T-helper 2 cell treated with Interferon-gamma antibody and Interleukin-4, amounts not matched to agents 5 μg/mL and 100 μg/mL, for 36 hours (primary cell): ENCODE results near the gene FABP6.
"Not testable (repeated sequence)": the region's sequence is repeated elsewhere in the genome, so short reads cannot be mapped to it uniquely, and the experiment has no call there.

Experiments
- DNase-seq: peaks from one replicate; pipeline ENCODE4 v3.0.0; 2021; ENCODE audit warnings: low spot score
- H3K27ac Mint-ChIP-seq: one replicate; pipeline ENCODE4 v1.8.0; 2021; ENCODE audit warnings: mild to moderate bottlenecking, mixed read lengths
- H3K27me3 Mint-ChIP-seq: one replicate; pipeline ENCODE4 v1.8.0; 2021; ENCODE audit warnings: low read depth, mixed read lengths
- H3K36me3 Mint-ChIP-seq: one replicate; pipeline ENCODE4 v1.8.0; 2021; ENCODE audit warnings: low read depth, mixed read lengths
- H3K4me1 Mint-ChIP-seq: one replicate; pipeline ENCODE4 v1.8.0; 2021; ENCODE audit warnings: low read depth, mixed read lengths
- H3K4me3 Mint-ChIP-seq: one replicate; pipeline ENCODE4 v1.8.0; 2022; ENCODE audit warnings: mild to moderate bottlenecking, moderate library complexity, mixed read lengths
- H3K9me3 Mint-ChIP-seq: one replicate; pipeline ENCODE4 v1.8.0; 2021; ENCODE audit warnings: mixed read lengths

The FABP6 gene

DNA sequence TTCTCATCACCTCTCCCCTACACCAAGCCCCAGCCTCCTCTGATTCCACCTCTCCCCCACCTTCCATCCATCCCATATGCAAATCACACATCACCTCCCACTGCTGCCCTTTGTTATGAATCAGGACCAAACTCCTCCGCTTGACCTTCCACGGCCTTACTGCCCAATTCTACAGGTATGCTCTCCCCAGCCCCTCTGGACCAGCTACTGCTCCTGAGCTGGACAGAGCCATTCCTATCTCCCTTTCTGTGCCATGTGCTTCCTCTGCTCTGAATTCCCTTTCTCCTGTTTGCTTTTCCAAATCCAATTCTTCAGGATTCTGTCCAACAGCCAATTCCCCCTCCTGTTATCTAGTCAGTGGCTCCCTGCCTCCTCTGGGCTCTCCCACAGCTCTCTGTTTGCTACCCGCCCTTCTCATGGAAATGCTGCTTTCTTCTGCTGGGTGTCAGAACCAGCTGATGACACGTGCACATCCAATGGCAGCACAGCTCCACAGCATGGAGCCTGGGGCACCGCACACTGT lies 8.3 kb downstream of the FABP6 start:
- H3K27me3 Mint-ChIP-seq, result no peaks in the 10 kb centered on the region
- no peak for DNase-seq
- H3K4me1 Mint-ChIP-seq, result no peaks in the 10 kb centered on the region
- no peaks in the 10 kb centered on the region for H3K36me3 Mint-ChIP-seq
- H3K4me3 Mint-ChIP-seq, result no peak overlapping the region
- H3K27ac Mint-ChIP-seq, result no peak overlapping the region
- H3K9me3 Mint-ChIP-seq, result no peaks in the 10 kb centered on the region

DNA sequence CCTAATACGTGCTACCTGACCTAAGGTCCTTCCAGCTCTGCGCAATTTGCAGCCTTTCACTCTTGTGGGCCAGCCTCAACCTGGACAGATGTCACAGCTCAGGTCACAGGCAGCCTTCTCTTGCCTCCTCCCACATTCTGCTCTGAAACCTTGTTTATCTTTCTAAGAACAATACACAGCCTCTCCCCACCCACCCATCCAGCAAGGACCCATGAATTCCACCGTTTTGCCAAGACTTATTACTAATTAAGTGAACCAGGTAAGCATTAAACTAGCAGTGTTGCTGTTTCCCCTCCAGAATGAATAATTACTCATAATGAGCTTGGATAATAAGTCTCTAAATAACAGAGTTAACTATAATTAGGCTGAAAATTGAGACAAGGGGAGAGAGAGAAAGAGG lies 11.0 kb downstream of the FABP6 start:
- Mint-ChIP-seq H3K27me3 (no peaks in the 10 kb centered on the region), H3K36me3 (no peaks in the 10 kb centered on the region), H3K4me3 (no peak overlapping the region), H3K9me3 (no peaks in the 10 kb centered on the region), H3K27ac (no peak overlapping the region), H3K4me1 (no peaks in the 10 kb centered on the region)
- no peak for DNase-seq

DNA sequence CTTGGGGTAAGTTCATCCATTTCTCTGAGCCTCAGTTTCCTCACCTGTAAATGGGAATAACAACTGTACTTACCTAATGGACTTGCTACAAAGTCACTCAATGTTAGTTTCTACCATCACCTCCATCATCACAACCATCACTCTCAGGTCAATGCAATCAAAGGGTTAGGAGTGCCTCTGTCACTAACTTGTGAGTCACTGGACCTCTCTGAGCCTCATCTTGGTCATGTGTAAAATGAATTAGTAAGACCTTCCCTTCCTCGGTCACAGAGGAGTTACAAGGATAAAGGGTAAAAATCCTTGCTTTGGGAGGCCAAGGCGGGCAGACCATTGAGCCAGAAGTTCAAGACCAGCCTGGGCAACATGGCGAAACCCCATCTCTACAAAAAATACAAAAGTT lies 12.8 kb downstream of the FABP6 start:
- Mint-ChIP-seq H3K4me1 (no peaks in the 10 kb centered on the region), H3K27ac (no peak overlapping the region), H3K4me3 (no peak overlapping the region), H3K36me3 (no peaks in the 10 kb centered on the region), H3K27me3 (no peaks in the 10 kb centered on the region), H3K9me3 (no peaks in the 10 kb centered on the region)
- no peak for DNase-seq

DNA sequence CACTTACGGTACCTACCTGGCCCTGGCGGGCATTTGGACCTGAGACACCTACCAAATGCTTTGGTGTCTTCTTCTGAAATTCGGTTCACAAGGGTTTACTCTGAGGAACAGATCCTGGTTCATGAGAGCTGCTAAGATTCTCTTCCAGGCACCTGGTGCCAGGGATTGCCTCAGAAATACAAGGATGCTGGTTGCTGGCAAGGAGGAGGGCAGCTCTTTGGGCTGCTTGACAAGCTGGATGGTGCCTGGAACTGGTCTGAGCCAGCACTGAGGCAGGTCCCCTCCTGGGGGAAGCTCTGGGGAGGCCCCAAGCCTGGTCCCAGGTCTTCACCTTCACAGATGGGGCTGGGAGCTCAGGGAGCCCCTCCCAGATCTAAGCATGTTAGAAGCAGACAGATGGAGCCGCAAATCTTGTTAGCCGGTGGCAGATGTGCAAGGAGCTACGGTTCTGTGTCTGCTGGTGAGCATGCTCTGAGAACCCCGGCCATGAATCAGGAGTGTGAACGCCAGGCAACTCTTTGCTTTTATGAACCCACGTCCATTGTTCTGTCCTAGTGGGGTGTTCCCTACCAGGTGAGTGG lies 16.3 kb downstream of the FABP6 start:
- no peak overlapping the region for H3K27ac Mint-ChIP-seq

GRCh38 chr5:160249570-160249969 lies 20.3 kb downstream of the FABP6 start:
- not testable (repeated sequence) for H3K27ac Mint-ChIP-seq, H3K27me3 Mint-ChIP-seq, H3K4me1 Mint-ChIP-seq, H3K4me3 Mint-ChIP-seq, H3K36me3 Mint-ChIP-seq, DNase-seq, H3K9me3 Mint-ChIP-seq

More for the DNA sequence above, 16.3 kb downstream of the FABP6 start:
- DNase-seq, result no peak
- H3K27me3 Mint-ChIP-seq, result no peaks in the 10 kb centered on the region
- H3K4me1 Mint-ChIP-seq, result no peaks in the 10 kb centered on the region
- no peak overlapping the region for H3K4me3 Mint-ChIP-seq
- no peaks in the 10 kb centered on the region for H3K36me3 Mint-ChIP-seq
- H3K9me3 Mint-ChIP-seq, result no peaks in the 10 kb centered on the region

- no peak overlapping the region for H3K4me3 Mint-ChIP-seq
- no peaks in the 10 kb centered on the region for H3K36me3 Mint-ChIP-seq
- H3K4me1 Mint-ChIP-seq, result no peaks in the 10 kb centered on the region
- no peak overlapping the region for H3K27ac Mint-ChIP-seq
- no peak for DNase-seq
- no peaks in the 10 kb centered on the region for H3K27me3 Mint-ChIP-seq
- H3K9me3 Mint-ChIP-seq, result no peaks in the 10 kb centered on the region
Observed at GRCh38 chr5:160250226-160250625, 20.9 kb downstream of the FABP6 start.

DNA sequence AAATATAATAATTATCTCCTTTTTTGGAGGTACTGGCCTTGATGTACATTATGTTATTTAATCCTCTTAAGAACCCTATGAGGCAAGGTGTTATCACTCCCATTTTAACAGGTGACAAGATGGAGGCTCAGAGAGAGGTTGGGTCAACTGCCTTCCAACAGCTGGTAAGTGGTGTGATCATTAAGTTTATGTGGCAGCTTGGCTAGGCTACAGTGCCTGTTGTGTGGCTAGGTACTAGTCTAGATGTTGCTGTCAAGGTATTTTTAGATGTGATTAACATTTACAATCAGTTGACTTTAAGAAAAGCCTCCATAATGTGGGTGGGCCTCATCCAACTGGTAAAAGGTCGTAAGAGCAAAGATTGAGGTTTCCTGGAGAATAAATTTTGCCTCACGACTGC lies 21.5 kb downstream of the FABP6 start:
- Mint-ChIP-seq H3K4me3 (no peak overlapping the region), H3K27ac (no peak overlapping the region), H3K36me3 (no peaks in the 10 kb centered on the region), H3K9me3 (no peaks in the 10 kb centered on the region), H3K27me3 (no peaks in the 10 kb centered on the region), H3K4me1 (no peaks in the 10 kb centered on the region)
- DNase-seq, result no peak

- H3K27me3 Mint-ChIP-seq, result no peaks in the 10 kb centered on the region
- no peak overlapping the region for H3K27ac Mint-ChIP-seq
- no peak for DNase-seq
- no peaks in the 10 kb centered on the region for H3K9me3 Mint-ChIP-seq
- H3K36me3 Mint-ChIP-seq, result no peaks in the 10 kb centered on the region
- no peak overlapping the region for H3K4me3 Mint-ChIP-seq
- H3K4me1 Mint-ChIP-seq, result no peaks in the 10 kb centered on the region
Observed at GRCh38 chr5:160251406-160252155, 22.3 kb downstream of the FABP6 start.

- no peaks in the 10 kb centered on the region for H3K4me1 Mint-ChIP-seq
- no peak for DNase-seq
- no peak overlapping the region for H3K27ac Mint-ChIP-seq
- no peaks in the 10 kb centered on the region for H3K36me3 Mint-ChIP-seq
- no peaks in the 10 kb centered on the region for H3K27me3 Mint-ChIP-seq
- no peaks in the 10 kb centered on the region for H3K9me3 Mint-ChIP-seq
- H3K4me3 Mint-ChIP-seq, result no peak overlapping the region
Observed at GRCh38 chr5:160252916-160253315, 23.6 kb downstream of the FABP6 start.

GRCh38 chr5:160253441-160253840 lies 24.1 kb downstream of the FABP6 start:
- H3K4me3 Mint-ChIP-seq, result no peak overlapping the region
- H3K27ac Mint-ChIP-seq, result no peak overlapping the region
- no peaks in the 10 kb centered on the region for H3K4me1 Mint-ChIP-seq
- H3K9me3 Mint-ChIP-seq, result no peaks in the 10 kb centered on the region
- DNase-seq, result no peak
- no peaks in the 10 kb centered on the region for H3K36me3 Mint-ChIP-seq
- no peaks in the 10 kb centered on the region for H3K27me3 Mint-ChIP-seq

GRCh38 chr5:160254706-160255105 lies 25.4 kb downstream of the FABP6 start:
- H3K27ac Mint-ChIP-seq, result no peak overlapping the region
- H3K9me3 Mint-ChIP-seq, result no peaks in the 10 kb centered on the region
- no peak overlapping the region for H3K4me3 Mint-ChIP-seq
- no peaks in the 10 kb centered on the region for H3K36me3 Mint-ChIP-seq
- H3K4me1 Mint-ChIP-seq, result no peaks in the 10 kb centered on the region
- no peak for DNase-seq
- H3K27me3 Mint-ChIP-seq, result no peaks in the 10 kb centered on the region

- no peak overlapping the region for H3K4me3 Mint-ChIP-seq
- H3K27me3 Mint-ChIP-seq, result peaks cover 4% of the 10 kb centered on the region
- no peak for DNase-seq
- no peak overlapping the region for H3K27ac Mint-ChIP-seq
- H3K36me3 Mint-ChIP-seq, result no peaks in the 10 kb centered on the region
- no peaks in the 10 kb centered on the region for H3K4me1 Mint-ChIP-seq
- H3K9me3 Mint-ChIP-seq, result no peaks in the 10 kb centered on the region
Observed at GRCh38 chr5:160259341-160259740, 30.0 kb downstream of the FABP6 start.

- H3K27me3 Mint-ChIP-seq, result peaks cover 4% of the 10 kb centered on the region
- H3K9me3 Mint-ChIP-seq, result no peaks in the 10 kb centered on the region
- no peak for DNase-seq
- no peak overlapping the region for H3K27ac Mint-ChIP-seq
- H3K36me3 Mint-ChIP-seq, result no peaks in the 10 kb centered on the region
- H3K4me1 Mint-ChIP-seq, result no peaks in the 10 kb centered on the region
- no peak overlapping the region for H3K4me3 Mint-ChIP-seq
Observed at GRCh38 chr5:160260006-160260775, 30.9 kb downstream of the FABP6 start.
